C4-2B (cell line): ENCODE measurements around the gene PLPP3.

ENCODE experiments used
- CTCF ChIP-seq: fragments of 450-650 bp; conservative IDR thresholded peaks from 2 replicates; pipeline ENCODE4 v1.5.1; 2017; ENCODE audit warnings: mild to moderate bottlenecking
- ZFX ChIP-seq: fragments of 450-650 bp; IDR thresholded peaks from 2 replicates; pipeline ENCODE4 v1.6.1; 2017

DNA sequence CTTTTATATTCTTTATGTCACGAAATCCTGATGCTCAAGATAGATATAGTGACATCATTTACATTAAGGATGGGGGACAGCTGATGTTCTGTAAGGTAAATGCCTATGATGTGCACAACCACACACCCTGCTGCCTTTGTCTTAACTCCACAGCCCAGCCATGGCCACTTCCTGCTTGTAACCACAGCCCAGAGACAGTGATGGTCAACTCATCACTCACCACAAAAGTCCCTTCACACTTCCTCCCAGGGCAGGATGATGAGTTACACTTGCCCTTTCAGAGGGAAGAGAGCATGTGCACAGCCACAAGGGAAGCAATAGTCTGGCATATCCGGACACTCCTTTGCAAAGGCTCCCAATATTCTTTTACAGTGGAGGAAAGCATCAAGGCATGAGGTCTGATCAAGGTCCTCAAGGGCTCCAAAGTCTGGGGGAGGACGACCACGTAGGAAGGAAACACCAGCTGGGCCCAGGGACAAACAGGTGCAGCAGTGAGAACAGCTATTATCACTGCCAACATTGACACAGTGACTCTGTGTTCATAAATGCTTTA lies 53.8 kb downstream of the PLPP3 start:
- TF ChIP-seq CTCF (no peak), ZFX (no peak)
